CD4-positive, alpha-beta T cell (primary cell): ENCODE measurements around the gene FGF14. TPM values are rescaled to one million over a fixed set of nuclear protein-coding genes. Genes with fewer than 3 reads are reported as not detected.

Experiments
- ATAC-seq: fragments of 200-7000 bp; cut with Tn5 transposase; one replicate; pipeline ENCODE4 v1.10.0; 2022; ENCODE audit warnings: mild to moderate bottlenecking; ENCODE audit not compliant: poor library complexity
- CTCF ChIA-PET: fragments of 350-600 bp; sonication (Branson Sonifier 250); formaldehyde crosslinking; loops from one replicate; lab custom pipeline; 2021; ENCODE audit warnings: antibody characterized with exemption, inconsistent platforms; lab: Charles Lee
- POLR2A ChIA-PET: fragments of 350-600 bp; sonication (Branson Sonifier 250); formaldehyde crosslinking; loops from one replicate; lab custom pipeline; 2021; ENCODE audit warnings: antibody characterized with exemption, inconsistent platforms; lab: Charles Lee
- DNase-seq, 14 experiments: peaks; one replicate each; pipeline ENCODE4 v3.0.0-alpha.2; 2013 to 2020; ENCODE audit warnings: mixed read lengths in 2 of 14
- H3K27ac ChIP-seq, 2 donors: one replicate each; pipeline versions ENCODE4 v1.5.1 to v1.7.0; 2013; ENCODE audit warnings: low read length in 2 of 2, low read depth in 1 of 2, mild to moderate bottlenecking in 1 of 2
- H3K27me3 ChIP-seq, 2 experiments: 1 replicate in 1 of 2; 2 replicates in 1 of 2; pipeline versions ENCODE4 v1.6.1 to v1.7.0; 2013; ENCODE audit warnings: low read length in 2 of 2, control low read depth in 1 of 2, mild to moderate bottlenecking in 1 of 2, moderate library complexity in 1 of 2; ENCODE audit not compliant: insufficient read depth in 2 of 2, control insufficient read depth in 1 of 2
- H3K36me3 ChIP-seq: one replicate; pipeline ENCODE4 v1.6.1; 2013; ENCODE audit warnings: low read length, control low read depth; ENCODE audit not compliant: insufficient read depth
- H3K4me1 ChIP-seq: one replicate; pipeline ENCODE4 v1.6.1; 2013; ENCODE audit warnings: low read length, control low read depth; ENCODE audit not compliant: insufficient read depth
- H3K4me3 ChIP-seq: one replicate; pipeline ENCODE4 v1.5.1; 2013; ENCODE audit warnings: mild to moderate bottlenecking, low read length, moderate library complexity
- H3K9me3 ChIP-seq, 2 experiments: 1 replicate in 1 of 2; 2 replicates in 1 of 2; pipeline versions ENCODE4 v1.6.1 to v1.7.0; 2013; ENCODE audit warnings: low read length in 2 of 2, mild to moderate bottlenecking in 2 of 2, control low read depth in 1 of 2, moderate library complexity in 1 of 2; ENCODE audit not compliant: control insufficient read depth in 1 of 2, insufficient read depth in 1 of 2
- H3K27ac Mint-ChIP-seq: one replicate; pipeline ENCODE4 v1.8.0; 2020; ENCODE audit warnings: mixed read lengths
- H3K27me3 Mint-ChIP-seq: one replicate; pipeline ENCODE4 v1.8.0; 2021; ENCODE audit warnings: mixed read lengths
- H3K36me3 Mint-ChIP-seq: one replicate; pipeline ENCODE4 v1.8.0; 2021; ENCODE audit warnings: low read depth, mixed read lengths
- H3K4me1 Mint-ChIP-seq: one replicate; pipeline ENCODE4 v1.8.0; 2021; ENCODE audit warnings: low read depth, mixed read lengths
- H3K4me3 Mint-ChIP-seq: one replicate; pipeline ENCODE4 v1.8.0; 2020; ENCODE audit warnings: mild to moderate bottlenecking, mixed read lengths
- H3K9me3 Mint-ChIP-seq: one replicate; pipeline ENCODE4 v1.8.0; 2020; ENCODE audit warnings: mixed read lengths
- CTCF ChIP-seq: fragments of 200-600 bp; IDR thresholded peaks from one replicate; pipeline ENCODE4 v1.8.0; 2022; ENCODE audit warnings: antibody characterized with exemption, mild to moderate bottlenecking
- intact Hi-C, 2 experiments: fragments of 100-400 bp; cut with DNase I in 1 of 2; cut with micrococcal nuclease in 1 of 2; formaldehyde crosslinking; loops; one replicate each; pipeline versions ENCODE4 v1.15.1 to v1.9.0; 2023 to 2025; cut with DNase I, micrococcal nuclease
- total RNA-seq, 174 experiments: library from RNA in 2 of 174; stranded (reverse) in 2 of 174; gene quantifications; one replicate each; pipeline ENCODE4 v1.2.3 and lab custom pipeline; 2021 to 2026

FGF14 gene
- total RNA-seq, 2 experiments from 2014 or later = not detected

- no peak overlapping the region for H3K27ac ChIP-seq
These were observed 662.3 kb downstream of the FGF14 start for GRCh38 chr13:101739382-101740178.

GRCh38 chr13:101738336-101738735 lies 663.5 kb downstream of the FGF14 start:
- Mint-ChIP-seq H3K9me3 (no peaks in the 10 kb centered on the region), H3K36me3 (no peaks in the 10 kb centered on the region), H3K4me1 (no peaks in the 10 kb centered on the region), H3K4me3 (no peak overlapping the region), H3K27ac (no peak overlapping the region), H3K27me3 (no peaks in the 10 kb centered on the region)
- Histone ChIP-seq H3K27ac (no peak overlapping the region), H3K27me3 (no peaks in the 10 kb centered on the region), H3K4me1 (no peaks in the 10 kb centered on the region), H3K36me3 (no peaks in the 10 kb centered on the region), H3K9me3 (no peaks in the 10 kb centered on the region), H3K4me3 (no peak overlapping the region)
- CTCF ChIA-PET = no interaction called here
- intact Hi-C loops = no loop called here
- no peak for ATAC-seq
- no peak for DNase-seq
- TF ChIP-seq CTCF = no peak
- POLR2A ChIA-PET = no interaction called here

More at GRCh38 chr13:101739382-101740178, 662.3 kb downstream of the FGF14 start:
- Mint-ChIP-seq H3K27ac (no peak overlapping the region), H3K27me3 (no peaks in the 10 kb centered on the region), H3K4me3 (no peak overlapping the region), H3K4me1 (no peaks in the 10 kb centered on the region), H3K9me3 (no peaks in the 10 kb centered on the region), H3K36me3 (no peaks in the 10 kb centered on the region)
- TF ChIP-seq CTCF = no peak
- no peak for ATAC-seq
- H3K4me3 ChIP-seq = no peak overlapping the region
- ChIA-PET POLR2A (no interaction called here), CTCF (no interaction called here)
- no peaks in the 10 kb centered on the region for H3K36me3 ChIP-seq
- no peak for DNase-seq
- intact Hi-C loops = no loop called here
- H3K4me1 ChIP-seq = no peaks in the 10 kb centered on the region
- no peaks in the 10 kb centered on the region for H3K27me3 ChIP-seq
- no peaks in the 10 kb centered on the region for H3K9me3 ChIP-seq

- Mint-ChIP-seq H3K27me3 (no peaks in the 10 kb centered on the region), H3K36me3 (no peaks in the 10 kb centered on the region), H3K27ac (no peak overlapping the region), H3K4me1 (no peaks in the 10 kb centered on the region), H3K4me3 (no peak overlapping the region), H3K9me3 (no peaks in the 10 kb centered on the region)
- Histone ChIP-seq H3K4me1 (no peaks in the 10 kb centered on the region), H3K4me3 (no peak overlapping the region), H3K36me3 (no peaks in the 10 kb centered on the region), H3K27ac (no peak overlapping the region), H3K9me3 (no peaks in the 10 kb centered on the region), H3K27me3 (no peaks in the 10 kb centered on the region)
- intact Hi-C loops = no loop called here
- ATAC-seq (no peak), DNase-seq (no peak)
- ChIA-PET CTCF (no interaction called here), POLR2A (no interaction called here)
- TF ChIP-seq CTCF = no peak
These were observed 665.3 kb downstream of the FGF14 start for GRCh38 chr13:101736566-101736965.
